ENCODE results near the gene METRNL. TPM values are rescaled to one million over a fixed set of nuclear protein-coding genes. Genes with fewer than 3 reads are reported as not detected.

METRNL gene
- total and polyA plus RNA-seq, 4 donors: 0.67 to 9.0 (median 8.6) TPM

GRCh38 chr17:83118071-83118841, 38.8 kb downstream of the METRNL start:
- H3K9me3 ChIP-seq (ENCODE audit: control insufficient read depth in 4 of 4, low read length in 3 of 4): no peaks in the 10 kb centered on the region
- no peak for DNase-seq (ENCODE audit: low spot score)
- no peak overlapping the region for H3K27ac ChIP-seq (ENCODE audit: low read depth in 1 of 2, low read length in 2 of 2)
- TF ChIP-seq EGR1 (IDR thresholded peaks at IDR 0.05; ENCODE audit: low read depth in 2 of 2) (no peak), YY1 (IDR thresholded peaks at IDR 0.05) (no peak), NR2F2 (IDR thresholded peaks at IDR 0.05) (no peak), TAF1 (conservative IDR thresholded peaks at IDR 0.05) (no peak), CTCF (IDR thresholded peaks at IDR 0.05; ENCODE audit: low read depth, low read length, missing input control) (no peak), SP1 (IDR thresholded peaks at IDR 0.05) (no peak), JUND (IDR thresholded peaks at IDR 0.05) (no peak), MAX (IDR thresholded peaks at IDR 0.05) (no peak), FOXA2 (IDR thresholded peaks at IDR 0.05) (no peak), FOXA1 (IDR thresholded peaks at IDR 0.05) (no peak), GABPA (IDR thresholded peaks at IDR 0.05 in 1 of 2, conservative IDR thresholded peaks at IDR 0.05 in 1 of 2) (no peak), HNF4G (IDR thresholded peaks at IDR 0.05) (no peak), HNF4A (conservative IDR thresholded peaks at IDR 0.05) (no peak), REST (IDR thresholded peaks at IDR 0.05) (no peak), RAD21 (IDR thresholded peaks at IDR 0.05) (no peak), RXRA (IDR thresholded peaks at IDR 0.05) (no peak)
- TF ChIP-seq, protein P1, sequence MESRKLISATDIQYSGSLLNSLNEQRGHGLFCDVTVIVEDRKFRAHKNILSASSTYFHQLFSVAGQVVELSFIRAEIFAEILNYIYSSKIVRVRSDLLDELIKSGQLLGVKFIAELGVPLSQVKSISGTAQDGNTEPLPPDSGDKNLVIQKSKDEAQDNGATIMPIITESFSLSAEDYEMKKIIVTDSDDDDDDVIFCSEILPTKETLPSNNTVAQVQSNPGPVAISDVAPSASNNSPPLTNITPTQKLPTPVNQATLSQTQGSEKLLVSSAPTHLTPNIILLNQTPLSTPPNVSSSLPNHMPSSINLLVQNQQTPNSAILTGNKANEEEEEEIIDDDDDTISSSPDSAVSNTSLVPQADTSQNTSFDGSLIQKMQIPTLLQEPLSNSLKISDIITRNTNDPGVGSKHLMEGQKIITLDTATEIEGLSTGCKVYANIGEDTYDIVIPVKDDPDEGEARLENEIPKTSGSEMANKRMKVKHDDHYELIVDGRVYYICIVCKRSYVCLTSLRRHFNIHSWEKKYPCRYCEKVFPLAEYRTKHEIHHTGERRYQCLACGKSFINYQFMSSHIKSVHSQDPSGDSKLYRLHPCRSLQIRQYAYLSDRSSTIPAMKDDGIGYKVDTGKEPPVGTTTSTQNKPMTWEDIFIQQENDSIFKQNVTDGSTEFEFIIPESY (IDR thresholded peaks at IDR 0.05): no peak
- TF ChIP-seq, protein P2, sequence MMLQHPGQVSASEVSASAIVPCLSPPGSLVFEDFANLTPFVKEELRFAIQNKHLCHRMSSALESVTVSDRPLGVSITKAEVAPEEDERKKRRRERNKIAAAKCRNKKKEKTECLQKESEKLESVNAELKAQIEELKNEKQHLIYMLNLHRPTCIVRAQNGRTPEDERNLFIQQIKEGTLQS (IDR thresholded peaks at IDR 0.05): no peak
- no peaks in the 10 kb centered on the region for H3K36me3 ChIP-seq (ENCODE audit: control insufficient read depth in 4 of 4, insufficient read depth in 3 of 4, low read depth in 1 of 4, low read length in 3 of 4)
- no peak overlapping the region for H3K4me3 ChIP-seq (ENCODE audit: low read depth in 1 of 3, low read length in 3 of 3)
- no peaks in the 10 kb centered on the region for H3K27me3 ChIP-seq (ENCODE audit: control insufficient read depth in 4 of 4, insufficient read depth in 4 of 4, low read length in 3 of 4)
- 80% methylated on average over 22 of the region's 22 CpGs for WGBS
- H3K4me1 ChIP-seq (ENCODE audit: control insufficient read depth in 4 of 4, insufficient read depth in 4 of 4, low read length in 3 of 4): no peaks in the 10 kb centered on the region
- H3K9ac ChIP-seq (ENCODE audit: low read depth in 1 of 2, low read length in 2 of 2): no peak overlapping the region
